ENCODE measurements around the gene DOCK3. TPM values are rescaled to one million over a fixed set of nuclear protein-coding genes. Genes with fewer than 3 reads are reported as not detected.
"Not testable (repeated sequence)": the region's sequence is repeated elsewhere in the genome, so short reads cannot be mapped to it uniquely, and the experiment has no call there.

Gene DOCK3
- total RNA-seq, 1 experiment from 2014 or later, result 0.04 TPM

DNA sequence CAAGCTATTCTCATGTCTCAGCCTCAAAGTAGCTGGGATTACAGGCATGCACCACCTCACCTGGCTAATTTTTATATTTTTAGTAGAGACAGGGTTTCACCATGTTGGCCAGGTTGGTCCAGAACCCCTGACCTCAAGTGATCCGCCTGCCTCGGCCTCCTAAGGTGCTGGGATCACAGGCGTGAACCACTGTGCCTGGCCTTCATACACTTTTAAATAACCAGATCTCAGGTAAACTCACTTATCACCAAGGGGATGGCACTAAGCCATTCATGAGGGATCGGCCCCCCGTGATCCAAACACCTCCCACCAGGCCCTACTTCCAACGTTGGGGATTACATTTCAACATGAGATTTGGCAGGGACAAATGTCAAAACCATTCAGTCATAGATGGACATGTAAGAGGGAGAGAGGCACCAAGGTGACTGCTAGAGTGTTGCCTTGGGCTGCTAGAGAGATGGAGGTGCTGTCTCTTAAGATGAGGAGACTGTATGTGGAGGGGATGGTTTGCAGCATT is 13.3 kb upstream of the DOCK3 start:
- H3K79me2 ChIP-seq (ENCODE audit: low read length), result no peaks in the 10 kb centered on the region
- H3K27ac ChIP-seq (ENCODE audit: low read length), result no peak overlapping the region
- H3K4me1 ChIP-seq (ENCODE audit: low read length), result no peaks in the 10 kb centered on the region
- H3K4me3 ChIP-seq (ENCODE audit: low read length), result no peak overlapping the region
- no peaks in the 10 kb centered on the region for H3K9me2 ChIP-seq (replicated peaks; ENCODE audit: insufficient read depth, low read length)
- H3K4me2 ChIP-seq (ENCODE audit: low read depth, low read length, poor library complexity, severe bottlenecking), result no peak overlapping the region
- no peaks in the 10 kb centered on the region for H4K20me1 ChIP-seq (ENCODE audit: insufficient read depth, low read depth, low read length)
- no peak overlapping the region for H2AFZ ChIP-seq (ENCODE audit: low read length)
- H3K9me3 ChIP-seq (ENCODE audit: low read length), result no peaks in the 10 kb centered on the region
- H3K9ac ChIP-seq (ENCODE audit: low read length), result no peak overlapping the region
- H3K36me3 ChIP-seq (ENCODE audit: insufficient read depth, low read length), result no peaks in the 10 kb centered on the region
- DNase-seq, result no peak
- no peaks in the 10 kb centered on the region for H3K27me3 ChIP-seq (ENCODE audit: low read length)

- Histone ChIP-seq H3K27me3 (ENCODE audit: low read length) (no peaks in the 10 kb centered on the region), H3K4me2 (ENCODE audit: low read depth, low read length, poor library complexity, severe bottlenecking) (no peak overlapping the region), H3K9ac (ENCODE audit: low read length) (no peak overlapping the region), H3K9me2 (replicated peaks; ENCODE audit: insufficient read depth, low read length) (no peaks in the 10 kb centered on the region), H3K36me3 (ENCODE audit: insufficient read depth, low read length) (no peaks in the 10 kb centered on the region), H3K79me2 (ENCODE audit: low read length) (no peaks in the 10 kb centered on the region), H3K4me3 (ENCODE audit: low read length) (no peak overlapping the region), H3K4me1 (ENCODE audit: low read length) (no peaks in the 10 kb centered on the region), H4K20me1 (ENCODE audit: insufficient read depth, low read depth, low read length) (no peaks in the 10 kb centered on the region), H3K9me3 (ENCODE audit: low read length) (no peaks in the 10 kb centered on the region), H2AFZ (ENCODE audit: low read length) (no peak overlapping the region), H3K27ac (ENCODE audit: low read length) (no peak overlapping the region)
- DNase-seq, result no peak
Observed at GRCh38 chr3:50662408-50662807, 12.3 kb upstream of the DOCK3 start.

DNA sequence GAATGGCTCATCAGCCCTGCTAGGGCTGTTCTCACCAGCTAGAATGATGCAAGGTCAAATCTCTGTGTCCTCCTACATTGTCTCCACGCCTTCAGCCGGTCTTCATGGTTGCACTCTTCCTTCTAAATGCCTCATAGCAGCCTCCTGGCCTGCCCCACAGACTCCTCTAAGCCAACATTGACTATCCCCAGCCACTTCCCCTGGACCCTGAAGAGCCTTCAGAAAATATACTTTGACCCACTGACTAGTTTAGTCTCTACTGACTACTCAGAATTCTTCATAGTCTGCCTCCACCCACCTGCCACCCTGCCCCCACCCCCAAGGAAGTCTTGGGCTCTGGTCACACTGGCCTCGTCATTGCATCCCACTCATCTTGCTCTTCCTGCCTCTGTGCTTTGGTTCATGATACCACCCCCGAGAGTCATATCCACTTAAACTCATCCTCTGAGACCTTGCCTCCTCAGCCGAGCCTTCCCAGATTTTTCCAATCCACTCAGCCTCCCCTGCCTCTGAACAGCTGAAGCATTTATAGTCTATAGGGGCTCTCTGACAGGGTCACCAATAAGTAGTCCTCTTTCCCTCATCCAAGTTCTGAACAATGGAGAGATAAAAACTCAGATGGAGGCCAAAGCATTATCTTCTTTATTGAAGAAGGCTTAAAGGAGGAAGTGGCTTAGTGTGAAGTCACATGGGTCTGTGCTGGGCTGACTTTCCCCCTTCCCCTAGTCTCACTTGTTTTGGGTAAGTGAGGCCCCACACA is 9.5 kb upstream of the DOCK3 start:
- Histone ChIP-seq H3K4me3 (ENCODE audit: low read length) (no peak overlapping the region), H4K20me1 (ENCODE audit: insufficient read depth, low read depth, low read length) (no peaks in the 10 kb centered on the region), H3K9me3 (ENCODE audit: low read length) (no peaks in the 10 kb centered on the region), H3K79me2 (ENCODE audit: low read length) (no peaks in the 10 kb centered on the region), H3K27me3 (ENCODE audit: low read length) (no peaks in the 10 kb centered on the region), H3K36me3 (ENCODE audit: insufficient read depth, low read length) (no peaks in the 10 kb centered on the region), H3K4me2 (ENCODE audit: low read depth, low read length, poor library complexity, severe bottlenecking) (no peak overlapping the region), H3K4me1 (ENCODE audit: low read length) (no peaks in the 10 kb centered on the region), H3K9ac (ENCODE audit: low read length) (no peak overlapping the region), H3K9me2 (replicated peaks; ENCODE audit: insufficient read depth, low read length) (no peaks in the 10 kb centered on the region), H3K27ac (ENCODE audit: low read length) (no peak overlapping the region), H2AFZ (ENCODE audit: low read length) (no peak overlapping the region)
- DNase-seq, result no peak

GRCh38 chr3:50665841-50666115 is 8.9 kb upstream of the DOCK3 start:
- H3K79me2 ChIP-seq (ENCODE audit: low read length); H3K4me1 ChIP-seq (ENCODE audit: low read length); H3K9me3 ChIP-seq (ENCODE audit: low read length); H2AFZ ChIP-seq (ENCODE audit: low read length); DNase-seq; H3K9ac ChIP-seq (ENCODE audit: low read length); H3K4me2 ChIP-seq (ENCODE audit: low read depth, low read length, poor library complexity, severe bottlenecking); H3K4me3 ChIP-seq (ENCODE audit: low read length); H3K9me2 ChIP-seq (replicated peaks; ENCODE audit: insufficient read depth, low read length); H3K27ac ChIP-seq (ENCODE audit: low read length); H3K27me3 ChIP-seq (ENCODE audit: low read length); H4K20me1 ChIP-seq (ENCODE audit: insufficient read depth, low read depth, low read length); H3K36me3 ChIP-seq (ENCODE audit: insufficient read depth, low read length): not testable (repeated sequence)

- no peaks in the 10 kb centered on the region for H3K79me2 ChIP-seq (ENCODE audit: low read length)
- H4K20me1 ChIP-seq (ENCODE audit: insufficient read depth, low read depth, low read length), result no peaks in the 10 kb centered on the region
- no peak overlapping the region for H3K27ac ChIP-seq (ENCODE audit: low read length)
- H3K4me3 ChIP-seq (ENCODE audit: low read length), result no peak overlapping the region
- H3K9ac ChIP-seq (ENCODE audit: low read length), result no peak overlapping the region
- H3K4me2 ChIP-seq (ENCODE audit: low read depth, low read length, poor library complexity, severe bottlenecking), result no peak overlapping the region
- no peaks in the 10 kb centered on the region for H3K27me3 ChIP-seq (ENCODE audit: low read length)
- no peaks in the 10 kb centered on the region for H3K36me3 ChIP-seq (ENCODE audit: insufficient read depth, low read length)
- DNase-seq, result no peak
- H3K9me2 ChIP-seq (replicated peaks; ENCODE audit: insufficient read depth, low read length), result no peaks in the 10 kb centered on the region
- no peaks in the 10 kb centered on the region for H3K4me1 ChIP-seq (ENCODE audit: low read length)
- no peak overlapping the region for H2AFZ ChIP-seq (ENCODE audit: low read length)
- H3K9me3 ChIP-seq (ENCODE audit: low read length), result no peaks in the 10 kb centered on the region
Observed at GRCh38 chr3:50666837-50667236, 7.9 kb upstream of the DOCK3 start.

- Histone ChIP-seq H3K27ac (ENCODE audit: low read length) (no peak overlapping the region), H3K9me3 (ENCODE audit: low read length) (no peaks in the 10 kb centered on the region), H3K36me3 (ENCODE audit: insufficient read depth, low read length) (no peaks in the 10 kb centered on the region), H3K9ac (ENCODE audit: low read length) (no peak overlapping the region), H3K4me2 (ENCODE audit: low read depth, low read length, poor library complexity, severe bottlenecking) (no peak overlapping the region), H4K20me1 (ENCODE audit: insufficient read depth, low read depth, low read length) (no peaks in the 10 kb centered on the region), H3K27me3 (ENCODE audit: low read length) (no peaks in the 10 kb centered on the region), H3K4me3 (ENCODE audit: low read length) (no peak overlapping the region), H3K79me2 (ENCODE audit: low read length) (no peaks in the 10 kb centered on the region), H2AFZ (ENCODE audit: low read length) (no peak overlapping the region), H3K4me1 (ENCODE audit: low read length) (no peaks in the 10 kb centered on the region), H3K9me2 (replicated peaks; ENCODE audit: insufficient read depth, low read length) (no peaks in the 10 kb centered on the region)
- no peak for DNase-seq
Observed at GRCh38 chr3:50671331-50671730, 3.4 kb upstream of the DOCK3 start.

DNA sequence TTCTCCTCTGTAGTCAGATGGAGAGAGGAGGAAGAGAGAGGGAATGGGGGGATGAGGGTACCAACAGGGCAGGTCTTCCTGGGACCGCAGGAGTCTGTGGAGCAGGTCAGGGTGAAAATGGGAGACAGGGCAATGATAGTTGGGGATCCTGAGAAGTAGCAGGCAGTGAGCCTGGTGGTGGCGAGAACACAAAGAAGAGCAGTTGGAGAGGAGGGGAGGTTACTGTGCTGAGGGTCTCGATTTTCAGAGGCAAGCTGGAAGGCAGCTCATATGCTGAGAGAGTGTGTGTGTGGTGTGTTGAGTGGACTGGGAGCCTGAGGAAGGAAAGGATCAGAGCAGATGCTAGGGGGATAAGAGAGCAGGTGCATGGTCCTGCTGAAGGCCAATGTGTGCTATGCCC is 2.1 kb upstream of the DOCK3 start:
- Histone ChIP-seq H3K4me1 (ENCODE audit: low read length) (no peaks in the 10 kb centered on the region), H4K20me1 (ENCODE audit: insufficient read depth, low read depth, low read length) (no peaks in the 10 kb centered on the region), H3K79me2 (ENCODE audit: low read length) (no peaks in the 10 kb centered on the region), H3K27me3 (ENCODE audit: low read length) (no peaks in the 10 kb centered on the region), H2AFZ (ENCODE audit: low read length) (no peak overlapping the region), H3K9me2 (replicated peaks; ENCODE audit: insufficient read depth, low read length) (no peaks in the 10 kb centered on the region), H3K36me3 (ENCODE audit: insufficient read depth, low read length) (no peaks in the 10 kb centered on the region), H3K4me3 (ENCODE audit: low read length) (no peak overlapping the region), H3K9ac (ENCODE audit: low read length) (no peak overlapping the region), H3K9me3 (ENCODE audit: low read length) (no peaks in the 10 kb centered on the region), H3K27ac (ENCODE audit: low read length) (no peak overlapping the region), H3K4me2 (ENCODE audit: low read depth, low read length, poor library complexity, severe bottlenecking) (no peak overlapping the region)
- DNase-seq, result no peak

GRCh38 chr3:50673931-50674330 is 796 bp upstream of the DOCK3 start:
- Histone ChIP-seq H3K36me3 (ENCODE audit: insufficient read depth, low read length) (no peaks in the 10 kb centered on the region), H3K79me2 (ENCODE audit: low read length) (no peaks in the 10 kb centered on the region), H3K4me2 (ENCODE audit: low read depth, low read length, poor library complexity, severe bottlenecking) (no peak overlapping the region), H3K9ac (ENCODE audit: low read length) (no peak overlapping the region), H3K27ac (ENCODE audit: low read length) (no peak overlapping the region), H3K9me3 (ENCODE audit: low read length) (no peaks in the 10 kb centered on the region), H3K4me1 (ENCODE audit: low read length) (no peaks in the 10 kb centered on the region), H3K4me3 (ENCODE audit: low read length) (no peak overlapping the region), H3K9me2 (replicated peaks; ENCODE audit: insufficient read depth, low read length) (no peaks in the 10 kb centered on the region), H3K27me3 (ENCODE audit: low read length) (no peaks in the 10 kb centered on the region), H2AFZ (ENCODE audit: low read length) (no peak overlapping the region), H4K20me1 (ENCODE audit: insufficient read depth, low read depth, low read length) (no peaks in the 10 kb centered on the region)
- DNase-seq, result no peak
